Measurements from ENCODE around the gene ELFN1. TPM values are rescaled to one million over a fixed set of nuclear protein-coding genes. Genes with fewer than 3 reads are reported as not detected.

The ELFN1 gene
- total RNA-seq, 1 donor from 2014 or later = 19.7 TPM

DNA sequence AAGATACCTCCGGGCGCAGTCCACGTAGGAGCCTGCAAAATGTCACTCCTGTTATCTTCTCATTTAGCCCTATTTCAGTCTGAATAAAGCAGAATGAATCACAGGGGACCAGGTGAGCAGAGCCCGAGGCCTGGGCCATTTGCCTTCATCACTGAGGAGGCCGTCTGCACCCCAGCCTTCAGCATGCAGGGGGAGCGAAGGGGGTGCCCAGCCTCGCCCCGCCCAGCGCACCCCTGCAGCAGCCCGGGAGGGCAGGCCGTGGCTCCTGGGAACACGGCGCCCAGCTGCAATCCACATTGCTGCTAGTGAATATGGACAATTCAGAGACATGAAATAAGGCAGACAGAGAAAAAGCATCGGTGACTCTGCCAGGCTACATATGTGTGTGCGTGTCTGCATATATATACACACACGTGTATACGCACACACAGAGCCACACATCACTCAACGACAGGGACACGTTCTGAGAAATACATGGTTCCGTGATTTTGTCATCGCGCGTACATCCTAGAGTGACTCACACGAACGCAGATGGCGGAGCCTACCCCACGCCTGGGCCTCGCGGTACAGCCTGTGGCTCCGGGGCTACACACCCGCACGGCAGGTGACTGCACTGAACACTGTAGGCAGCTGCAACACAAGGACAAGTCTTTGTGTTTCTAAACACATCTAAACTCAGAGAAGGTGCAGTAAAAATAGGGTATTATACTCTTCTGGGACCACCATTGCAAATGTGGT is 15.2 kb upstream of the ELFN1 start:
- no peak for TF ChIP-seq EZH2 (IDR thresholded peaks at IDR 0.05; ENCODE audit: insufficient read depth, low read length)
- TF ChIP-seq, protein P1, sequence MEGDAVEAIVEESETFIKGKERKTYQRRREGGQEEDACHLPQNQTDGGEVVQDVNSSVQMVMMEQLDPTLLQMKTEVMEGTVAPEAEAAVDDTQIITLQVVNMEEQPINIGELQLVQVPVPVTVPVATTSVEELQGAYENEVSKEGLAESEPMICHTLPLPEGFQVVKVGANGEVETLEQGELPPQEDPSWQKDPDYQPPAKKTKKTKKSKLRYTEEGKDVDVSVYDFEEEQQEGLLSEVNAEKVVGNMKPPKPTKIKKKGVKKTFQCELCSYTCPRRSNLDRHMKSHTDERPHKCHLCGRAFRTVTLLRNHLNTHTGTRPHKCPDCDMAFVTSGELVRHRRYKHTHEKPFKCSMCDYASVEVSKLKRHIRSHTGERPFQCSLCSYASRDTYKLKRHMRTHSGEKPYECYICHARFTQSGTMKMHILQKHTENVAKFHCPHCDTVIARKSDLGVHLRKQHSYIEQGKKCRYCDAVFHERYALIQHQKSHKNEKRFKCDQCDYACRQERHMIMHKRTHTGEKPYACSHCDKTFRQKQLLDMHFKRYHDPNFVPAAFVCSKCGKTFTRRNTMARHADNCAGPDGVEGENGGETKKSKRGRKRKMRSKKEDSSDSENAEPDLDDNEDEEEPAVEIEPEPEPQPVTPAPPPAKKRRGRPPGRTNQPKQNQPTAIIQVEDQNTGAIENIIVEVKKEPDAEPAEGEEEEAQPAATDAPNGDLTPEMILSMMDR (IDR thresholded peaks at IDR 0.05; ENCODE audit: insufficient read depth, low read depth, low read length) = no peak
- no peaks in the 10 kb centered on the region for H3K4me1 Mint-ChIP-seq (ENCODE audit: low read depth, unreplicated experiment)
- Histone ChIP-seq H3K9ac (ENCODE audit: low read length) (no peak overlapping the region), H3K4me2 (ENCODE audit: low read length) (no peak overlapping the region), H3K27ac (ENCODE audit: low read depth, low read length) (no peak overlapping the region), H3K9me3 (ENCODE audit: insufficient read depth, low read depth, low read length) (no peaks in the 10 kb centered on the region), H4K20me1 (ENCODE audit: insufficient read depth, low read length) (no peaks in the 10 kb centered on the region), H3K36me3 (ENCODE audit: insufficient read depth, low read length) (no peaks in the 10 kb centered on the region), H3K4me3 (ENCODE audit: insufficient read depth, low read depth, low read length) (no peak overlapping the region), H2AFZ (ENCODE audit: low read depth, low read length) (no peak overlapping the region), H3K27me3 (ENCODE audit: insufficient read depth, low read length) (peaks cover 6% of the 10 kb centered on the region), H3K79me2 (ENCODE audit: insufficient read depth, low read length) (no peaks in the 10 kb centered on the region), H3K4me1 (ENCODE audit: insufficient read depth, low read length) (no peaks in the 10 kb centered on the region)
- DNase-seq (ENCODE audit: low read depth) (no peak), FAIRE-seq (no peak)
- no peaks in the 10 kb centered on the region for H3K36me3 Mint-ChIP-seq (ENCODE audit: low read depth, unreplicated experiment)
- no peak overlapping the region for H3K4me3 Mint-ChIP-seq (ENCODE audit: unreplicated experiment)
- H3K9me3 Mint-ChIP-seq (ENCODE audit: unreplicated experiment) = peaks cover 3% of the 10 kb centered on the region
- peaks cover 48% of the 10 kb centered on the region for H3K27me3 Mint-ChIP-seq (ENCODE audit: low read depth, unreplicated experiment)
- no peak overlapping the region for H3K27ac Mint-ChIP-seq (ENCODE audit: unreplicated experiment)

DNA sequence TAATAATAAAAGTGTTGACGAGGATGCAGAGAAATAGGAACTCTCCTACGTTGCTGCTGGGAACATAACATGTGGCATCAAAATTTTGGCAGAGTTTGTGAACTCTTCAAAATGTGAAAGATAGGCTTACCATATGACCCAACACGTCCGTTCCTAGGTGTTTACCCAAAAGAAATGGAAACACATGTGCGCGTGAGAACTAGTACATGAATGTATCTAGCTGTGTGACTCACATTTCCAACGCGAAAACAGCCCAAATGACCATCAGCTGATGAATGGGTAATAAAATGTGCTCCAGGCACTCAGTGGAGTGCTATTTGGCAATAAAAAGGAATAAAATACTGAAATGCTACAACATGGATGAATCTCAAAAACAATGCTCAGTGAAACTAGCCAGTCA is 10.4 kb upstream of the ELFN1 start:
- FAIRE-seq (no peak), DNase-seq (ENCODE audit: low read depth) (no peak)
- Mint-ChIP-seq H3K4me1 (ENCODE audit: low read depth, unreplicated experiment) (no peaks in the 10 kb centered on the region), H3K9me3 (ENCODE audit: unreplicated experiment) (peaks cover 9% of the 10 kb centered on the region), H3K27me3 (ENCODE audit: low read depth, unreplicated experiment) (peaks cover 60% of the 10 kb centered on the region), H3K36me3 (ENCODE audit: low read depth, unreplicated experiment) (peaks cover 2% of the 10 kb centered on the region), H3K27ac (ENCODE audit: unreplicated experiment) (no peak overlapping the region), H3K4me3 (ENCODE audit: unreplicated experiment) (no peak overlapping the region)
- no peaks in the 10 kb centered on the region for H3K4me1 ChIP-seq (ENCODE audit: insufficient read depth, low read length)
- no peak for TF ChIP-seq EZH2 (IDR thresholded peaks at IDR 0.05; ENCODE audit: insufficient read depth, low read length)
- TF ChIP-seq, protein P1 (IDR thresholded peaks at IDR 0.05; ENCODE audit: insufficient read depth, low read depth, low read length) = no peak
- no peaks in the 10 kb centered on the region for H3K79me2 ChIP-seq (ENCODE audit: insufficient read depth, low read length)
- H3K4me3 ChIP-seq (ENCODE audit: insufficient read depth, low read depth, low read length) = no peak overlapping the region
- H3K4me2 ChIP-seq (ENCODE audit: low read length) = no peak overlapping the region
- no peaks in the 10 kb centered on the region for H3K9me3 ChIP-seq (ENCODE audit: insufficient read depth, low read depth, low read length)
- H4K20me1 ChIP-seq (ENCODE audit: insufficient read depth, low read length) = peaks cover 10% of the 10 kb centered on the region
- H3K36me3 ChIP-seq (ENCODE audit: insufficient read depth, low read length) = no peaks in the 10 kb centered on the region
- H3K9ac ChIP-seq (ENCODE audit: low read length) = no peak overlapping the region
- no peak overlapping the region for H3K27ac ChIP-seq (ENCODE audit: low read depth, low read length)
- H2AFZ ChIP-seq (ENCODE audit: low read depth, low read length) = no peak overlapping the region
- H3K27me3 ChIP-seq (ENCODE audit: insufficient read depth, low read length) = peaks cover 14% of the 10 kb centered on the region

DNA sequence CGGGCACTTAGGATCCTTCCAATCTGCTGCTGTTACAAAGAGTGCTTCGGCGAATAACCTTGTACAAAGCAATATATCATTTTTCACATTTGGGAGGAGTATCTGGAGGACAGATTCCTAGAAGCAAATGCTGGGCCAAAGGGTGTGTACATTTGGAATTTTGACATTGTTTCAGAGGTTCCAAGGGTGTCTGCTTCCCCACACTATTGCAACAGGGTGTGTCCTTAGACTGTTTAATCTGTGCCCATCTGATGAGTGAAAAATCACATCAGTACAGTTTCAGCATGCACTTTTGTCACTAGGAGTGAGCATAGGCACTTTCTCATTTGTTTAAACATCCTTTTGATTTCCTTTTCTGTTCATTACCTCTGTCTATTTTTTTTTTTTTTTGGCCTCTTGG is 8.6 kb upstream of the ELFN1 start:
- H3K9me3 Mint-ChIP-seq (ENCODE audit: unreplicated experiment) = peaks cover 6% of the 10 kb centered on the region
- FAIRE-seq = no peak
- H3K27me3 Mint-ChIP-seq (ENCODE audit: low read depth, unreplicated experiment) = peaks cover 51% of the 10 kb centered on the region

More for the DNA sequence above, 8.6 kb upstream of the ELFN1 start:
- H3K27ac Mint-ChIP-seq (ENCODE audit: unreplicated experiment) = no peak overlapping the region
- Histone ChIP-seq H3K9ac (ENCODE audit: low read length) (no peak overlapping the region), H3K36me3 (ENCODE audit: insufficient read depth, low read length) (no peaks in the 10 kb centered on the region), H3K79me2 (ENCODE audit: insufficient read depth, low read length) (no peaks in the 10 kb centered on the region), H2AFZ (ENCODE audit: low read depth, low read length) (no peak overlapping the region), H4K20me1 (ENCODE audit: insufficient read depth, low read length) (peaks cover 10% of the 10 kb centered on the region), H3K4me3 (ENCODE audit: insufficient read depth, low read depth, low read length) (no peak overlapping the region), H3K9me3 (ENCODE audit: insufficient read depth, low read depth, low read length) (no peaks in the 10 kb centered on the region), H3K4me1 (ENCODE audit: insufficient read depth, low read length) (peaks cover under 1% of the 10 kb centered on the region), H3K4me2 (ENCODE audit: low read length) (no peak overlapping the region), H3K27me3 (ENCODE audit: insufficient read depth, low read length) (peaks cover 11% of the 10 kb centered on the region), H3K27ac (ENCODE audit: low read depth, low read length) (no peak overlapping the region)
- no peaks in the 10 kb centered on the region for H3K4me1 Mint-ChIP-seq (ENCODE audit: low read depth, unreplicated experiment)
- H3K36me3 Mint-ChIP-seq (ENCODE audit: low read depth, unreplicated experiment) = peaks cover 2% of the 10 kb centered on the region
- TF ChIP-seq, protein P1 (IDR thresholded peaks at IDR 0.05; ENCODE audit: insufficient read depth, low read depth, low read length) = no peak
- TF ChIP-seq EZH2 (IDR thresholded peaks at IDR 0.05; ENCODE audit: insufficient read depth, low read length) = no peak
- H3K4me3 Mint-ChIP-seq (ENCODE audit: unreplicated experiment) = no peak overlapping the region
- no peak for DNase-seq (ENCODE audit: low read depth)

Data from astrocyte (in vitro differentiated cells and primary cell).